Stimulated activated CD8-positive, alpha-beta memory T cell treated with anti-CD3 and anti-CD28 coated beads, Interleukin-2, amount 100 ng/mL, for 1 hour (primary cell): Measurements from ENCODE around the gene C15orf39.

Experiments used
- DNase-seq, 2 donors: peaks; one replicate each; pipeline ENCODE4 v3.0.0-alpha.2; 2020; ENCODE audit warnings: low read depth in 2 of 2

C15orf39 gene

DNA sequence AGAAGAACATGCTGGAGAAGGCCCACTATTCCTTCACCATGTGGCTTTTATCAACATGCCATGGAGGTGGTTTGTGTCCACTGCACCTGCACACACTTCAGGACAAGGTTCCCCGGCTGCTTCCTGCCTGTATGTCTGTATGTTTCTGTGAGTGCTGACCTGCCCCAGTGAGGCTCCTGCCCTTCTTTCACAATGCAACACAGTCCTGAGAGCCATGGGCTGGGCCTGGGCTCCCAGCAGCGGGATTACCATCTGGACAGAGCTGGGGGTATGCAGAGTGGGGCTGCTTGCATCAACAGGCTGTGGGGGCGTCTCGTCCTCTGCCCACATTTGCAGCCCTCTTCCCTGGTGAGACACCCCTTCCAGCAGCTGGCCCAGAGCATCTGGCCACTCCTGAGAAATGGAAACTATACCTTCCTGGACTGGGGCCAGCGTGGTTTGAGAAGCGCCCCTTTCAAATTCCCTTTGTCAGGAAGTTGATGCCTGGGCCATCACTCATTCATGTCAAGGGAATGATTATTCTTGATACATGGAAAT lies 29.3 kb upstream of the C15orf39 start:
- no peak for DNase-seq

DNA sequence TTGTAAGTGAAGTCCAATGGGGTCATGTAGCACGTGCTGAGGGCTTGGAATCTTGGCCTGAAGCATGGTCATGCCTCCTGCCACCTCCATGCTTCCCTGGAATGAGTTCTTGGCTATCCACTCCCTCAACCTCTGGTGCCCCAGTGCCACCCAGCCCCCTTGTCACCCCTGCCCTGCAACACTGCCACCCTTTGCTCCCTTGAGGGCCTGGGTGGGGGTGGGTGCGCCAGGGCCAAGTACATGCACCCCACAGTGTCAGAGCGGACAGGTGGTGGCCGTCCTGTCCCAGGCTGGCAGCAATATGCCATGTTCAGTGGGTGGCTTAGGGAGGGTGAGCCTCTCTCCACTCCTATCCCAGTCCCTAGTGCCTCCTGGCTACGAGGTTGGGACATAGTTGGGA lies 27.6 kb upstream of the C15orf39 start:
- DNase-seq = no peak

DNA sequence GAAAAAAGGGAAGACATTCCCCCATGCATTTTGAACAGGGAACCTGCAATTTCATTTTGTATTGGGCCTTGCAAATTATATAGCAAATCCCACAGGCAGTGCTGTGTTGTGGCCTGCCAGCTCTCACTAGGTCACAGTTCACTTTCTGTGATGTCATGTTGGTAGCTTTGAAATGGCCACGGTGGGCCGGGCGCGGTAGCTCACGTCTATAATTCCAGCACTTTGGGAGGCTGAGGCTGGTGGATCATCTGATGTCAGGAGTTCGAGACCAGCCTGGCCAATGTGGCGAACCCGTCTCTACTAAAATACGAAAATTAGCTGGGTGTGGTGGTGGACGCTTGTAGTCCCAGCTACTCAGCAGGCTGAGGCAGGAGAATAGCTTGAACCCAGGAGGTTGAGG lies 27.0 kb upstream of the C15orf39 start:
- no peak for DNase-seq

DNA sequence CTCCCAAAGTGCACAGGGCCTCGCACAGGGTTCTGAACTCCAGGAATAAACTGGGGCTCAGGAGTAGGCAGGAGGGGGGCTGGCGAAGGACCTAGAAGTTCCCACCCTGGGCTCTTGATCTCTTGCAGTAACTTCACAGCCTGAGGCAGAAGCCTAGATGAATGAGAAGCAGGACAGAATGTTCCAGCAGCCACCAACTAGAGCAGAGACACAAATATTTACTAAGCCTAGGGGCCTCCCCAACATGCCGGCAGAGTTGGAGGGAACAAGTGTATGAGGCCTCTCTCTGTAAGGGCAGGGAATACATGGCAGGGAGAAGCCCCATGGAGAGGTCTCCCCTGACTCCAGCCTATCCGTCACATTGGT lies 25.3 kb upstream of the C15orf39 start:
- no peak for DNase-seq

DNA sequence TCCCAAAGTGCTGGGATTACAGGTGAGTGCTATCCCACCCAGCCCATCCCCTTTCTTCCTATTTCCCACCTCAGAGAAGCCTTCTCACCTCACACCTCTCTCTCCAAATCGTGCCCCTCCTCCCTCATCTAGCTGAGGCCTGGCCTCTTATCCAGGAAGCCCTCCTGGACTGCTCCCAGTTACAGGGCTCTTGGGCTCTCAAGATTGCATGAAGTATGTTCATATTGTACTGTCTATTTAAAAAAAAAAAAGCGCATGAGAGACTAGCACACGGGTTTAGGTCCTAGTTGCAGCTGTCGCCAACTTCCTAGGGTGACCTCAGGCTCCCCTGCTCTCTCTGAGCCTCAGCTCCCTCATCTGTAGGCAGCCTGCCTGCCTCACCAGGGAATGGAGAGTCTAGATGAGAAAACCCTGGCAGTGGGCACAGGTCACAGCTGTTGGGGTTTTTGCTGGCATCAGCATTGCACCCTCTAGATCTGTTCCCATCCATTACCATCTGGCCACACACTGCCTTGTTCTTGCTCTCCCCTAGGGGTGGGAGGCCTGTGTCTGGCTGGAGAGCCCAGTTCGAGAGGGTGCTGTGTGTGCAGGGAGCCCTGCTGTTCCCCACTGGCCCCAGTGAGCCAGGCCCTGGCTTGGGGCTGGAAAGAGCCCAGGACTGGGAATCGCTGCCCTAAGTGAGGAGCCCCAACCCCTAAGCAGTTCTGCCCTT lies 24.2 kb upstream of the C15orf39 start:
- no peak for DNase-seq

DNA sequence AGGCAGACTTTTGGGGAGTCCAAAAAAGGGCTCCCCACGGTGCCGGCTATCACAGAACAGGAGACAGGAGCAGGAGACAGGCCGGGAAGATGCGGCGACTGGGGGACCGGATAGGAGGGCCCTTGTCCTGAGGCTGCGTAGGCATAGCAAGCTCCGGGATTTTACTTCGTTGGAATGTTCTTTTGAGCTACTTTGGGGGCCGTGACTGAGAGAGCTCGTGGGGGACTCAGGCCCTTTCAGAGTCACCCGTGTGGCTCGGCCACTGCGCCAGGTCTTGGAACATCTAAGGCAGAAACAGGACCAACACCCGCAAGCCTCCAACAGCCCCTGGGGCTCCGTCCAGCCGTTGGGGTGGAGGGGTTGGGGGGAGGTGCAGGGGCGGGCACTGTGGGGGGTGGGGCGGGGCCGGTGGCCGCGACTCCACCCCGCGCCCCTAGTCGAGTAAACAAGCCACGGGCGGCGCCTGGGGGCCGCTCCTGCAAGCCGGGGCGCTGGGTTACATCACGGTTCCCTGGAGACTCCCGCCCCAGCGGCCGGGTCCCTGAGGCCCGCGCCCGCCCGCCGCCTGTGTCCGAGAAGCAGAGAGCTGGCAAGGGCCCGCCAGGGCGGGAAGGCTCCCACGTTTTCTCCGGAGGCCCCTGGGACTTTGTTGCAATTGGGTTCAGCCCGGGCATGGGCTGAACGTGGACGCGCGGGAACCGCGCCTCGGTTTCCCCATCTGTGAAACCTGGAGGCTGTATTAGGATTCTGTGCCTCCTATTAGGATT lies 23.3 kb upstream of the C15orf39 start:
- no peak for DNase-seq

DNA sequence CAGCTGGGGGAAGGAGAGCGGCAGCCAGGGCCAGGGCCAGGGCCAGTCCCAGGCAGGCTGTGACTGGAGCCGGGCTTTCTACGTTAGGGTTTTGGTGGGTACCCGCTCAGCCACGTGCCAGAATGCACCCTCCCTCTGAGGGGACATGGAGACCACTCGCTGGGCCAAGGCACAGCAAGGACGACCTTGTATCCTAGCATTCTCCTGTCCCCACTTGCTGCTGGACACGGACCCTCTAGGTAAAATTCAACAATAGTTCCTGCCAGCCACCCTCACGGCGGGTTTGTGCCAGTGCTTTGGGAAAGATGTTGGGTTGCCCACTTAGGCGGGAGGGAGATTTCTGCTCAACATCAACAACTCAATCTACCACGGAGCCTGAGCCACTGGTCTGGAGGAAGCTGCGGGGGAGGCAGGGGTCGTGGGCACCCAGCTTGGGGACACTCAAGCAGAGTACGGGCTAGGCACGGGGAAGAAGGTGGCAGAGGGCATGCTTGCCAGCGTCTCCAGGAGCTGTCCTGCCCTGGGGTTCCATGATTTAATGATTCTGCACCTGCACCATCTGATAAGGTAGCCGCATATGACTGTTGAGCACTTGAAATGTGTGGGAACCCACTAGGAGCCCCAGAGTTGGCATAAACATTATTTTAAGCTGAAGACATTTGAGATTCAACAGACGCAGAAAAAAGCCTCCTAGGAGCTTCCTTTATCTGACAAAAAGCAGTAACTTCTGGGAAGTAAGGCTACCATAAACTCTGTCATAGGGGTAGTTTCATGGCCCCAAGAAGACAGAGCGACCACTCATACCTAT lies 22.5 kb upstream of the C15orf39 start:
- no peak for DNase-seq

DNA sequence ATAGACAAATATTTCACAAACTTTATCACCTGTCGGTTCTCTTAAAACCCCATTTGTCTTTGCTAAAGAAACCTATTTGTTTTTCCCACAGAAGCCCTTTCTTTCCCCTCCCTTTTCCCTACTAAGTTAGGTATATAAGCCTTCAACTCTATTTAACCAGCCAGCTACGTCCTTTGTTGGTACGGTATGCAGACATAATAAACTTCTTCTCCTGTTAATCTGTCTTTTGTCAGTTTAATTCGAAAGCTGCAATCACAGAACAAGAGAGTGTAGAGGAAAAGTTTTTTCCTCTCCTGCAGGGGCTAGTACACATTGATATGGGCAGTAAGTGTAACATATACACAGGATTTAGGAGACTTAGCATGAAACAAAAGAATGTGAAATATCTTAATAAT lies 21.9 kb upstream of the C15orf39 start:
- DNase-seq = no peak

DNA sequence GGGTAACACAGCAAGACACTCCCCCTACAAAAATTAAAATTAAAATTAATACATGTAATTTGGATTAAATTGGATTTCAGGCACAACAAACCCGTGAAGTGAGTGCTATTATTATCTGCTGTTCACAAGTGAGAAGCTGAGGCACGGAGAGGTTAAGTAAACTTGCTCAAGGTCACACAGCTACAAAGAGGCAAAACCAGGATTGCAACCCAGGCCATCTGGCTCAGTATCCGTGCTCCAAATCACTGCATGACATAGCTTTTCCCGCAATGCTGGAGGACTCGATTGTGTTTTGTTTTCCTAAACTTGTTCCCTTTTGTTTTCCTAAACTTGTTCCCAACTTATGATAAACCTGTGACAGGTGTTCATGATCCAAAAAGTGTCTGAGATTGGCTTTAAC lies 19.9 kb upstream of the C15orf39 start:
- DNase-seq = no peak

DNA sequence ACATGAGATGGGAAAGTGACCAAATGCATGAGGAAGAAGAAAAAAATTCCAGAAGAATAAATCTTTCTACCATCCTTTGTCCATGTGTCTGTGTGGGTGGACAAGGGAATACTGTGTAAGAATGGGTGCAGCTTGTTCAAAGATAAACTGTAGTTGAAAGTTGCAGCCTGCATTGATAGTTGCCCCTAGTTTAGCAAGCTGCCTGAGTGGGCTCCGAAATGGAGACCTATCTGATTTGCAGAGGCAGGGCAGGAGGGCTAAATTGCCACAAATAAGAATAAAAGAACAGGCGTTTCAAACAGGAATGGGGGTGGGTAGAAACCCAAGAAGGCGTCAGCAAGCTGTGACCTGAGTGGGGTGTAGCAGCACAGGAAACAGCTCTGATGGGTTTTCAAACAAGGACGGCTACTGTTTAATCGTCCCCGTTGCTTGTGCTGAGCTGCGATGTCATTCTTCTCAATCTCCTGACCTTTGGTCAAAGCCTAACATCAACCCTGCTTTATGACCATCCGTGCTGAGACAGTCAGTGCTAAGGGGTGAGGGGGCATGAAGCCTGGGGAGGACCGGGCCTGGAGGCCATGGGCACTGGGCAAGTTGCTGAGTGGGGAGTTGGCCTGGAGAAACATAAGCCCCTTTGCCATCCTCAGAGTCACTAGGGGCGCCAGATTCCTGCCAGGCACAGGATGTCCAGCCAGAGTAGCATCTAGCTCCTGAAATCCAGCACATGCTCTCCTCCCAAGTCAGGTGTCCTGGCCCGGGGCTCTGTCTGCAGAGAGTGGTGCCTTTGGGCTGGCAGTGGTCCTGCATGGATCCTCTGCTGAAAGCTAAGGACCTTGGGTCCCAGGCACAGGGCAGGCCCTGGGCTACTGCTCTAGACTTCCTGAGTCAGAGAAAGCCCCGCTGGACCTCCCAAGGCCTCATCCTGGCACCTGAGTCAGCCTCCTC lies 19.2 kb upstream of the C15orf39 start:
- no peak for DNase-seq

DNA sequence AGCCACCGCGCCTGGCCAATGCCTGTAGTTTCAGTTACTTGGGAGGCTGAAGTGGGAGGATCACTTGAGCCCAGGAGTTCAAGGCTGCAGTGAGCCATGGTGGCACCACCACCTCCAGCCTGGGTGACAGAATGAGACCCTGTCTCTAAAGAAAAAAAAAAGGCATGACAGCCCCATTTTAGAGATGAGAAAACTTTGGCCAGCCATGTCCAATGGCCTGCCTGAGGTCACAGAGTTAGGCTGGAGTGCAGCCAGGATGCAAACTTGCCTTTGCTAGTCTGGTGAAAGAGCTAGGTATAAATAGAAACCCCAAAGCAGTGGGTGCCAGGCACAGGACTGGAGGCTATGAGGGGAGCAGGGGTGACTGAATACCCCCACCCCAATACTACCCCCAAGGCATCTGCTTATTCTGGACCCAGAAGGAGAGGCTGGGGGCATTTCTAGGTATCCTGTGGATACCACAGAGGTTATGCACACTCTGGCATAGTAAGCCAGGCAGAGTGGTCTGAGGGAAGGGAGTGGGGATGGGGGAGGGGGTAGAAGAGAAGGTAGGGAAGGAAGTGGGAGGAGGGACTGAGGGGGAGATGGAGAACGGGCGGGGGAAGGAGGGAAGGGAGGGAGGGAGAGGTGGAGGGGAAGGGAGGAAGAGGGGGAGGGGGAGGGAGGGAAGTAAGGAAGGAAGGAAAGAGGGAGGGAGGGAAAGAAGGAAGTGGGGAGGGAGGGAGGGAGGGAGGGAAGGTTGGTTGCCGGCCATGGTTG lies 16.2 kb upstream of the C15orf39 start:
- no peak for DNase-seq

DNA sequence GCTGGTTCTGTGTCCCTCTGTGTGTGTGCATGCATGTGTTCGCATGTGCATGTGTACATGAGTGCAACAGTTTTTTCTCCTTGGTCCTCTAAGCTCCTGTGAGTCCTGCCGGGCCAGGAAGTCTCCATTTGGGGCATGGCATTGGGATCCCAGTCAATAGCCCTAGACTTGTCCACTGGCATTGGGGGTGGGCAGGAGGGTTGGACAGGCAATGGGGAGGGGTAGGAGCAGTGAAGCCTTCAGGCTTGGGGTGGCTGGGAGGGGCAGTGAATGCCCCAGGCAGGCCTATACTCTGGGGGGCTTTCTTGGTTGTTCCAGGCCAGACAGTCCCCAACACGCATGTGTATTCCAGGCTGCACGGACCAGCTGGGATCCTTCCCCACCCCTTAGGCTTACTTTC lies 15.6 kb upstream of the C15orf39 start:
- no peak for DNase-seq

DNA sequence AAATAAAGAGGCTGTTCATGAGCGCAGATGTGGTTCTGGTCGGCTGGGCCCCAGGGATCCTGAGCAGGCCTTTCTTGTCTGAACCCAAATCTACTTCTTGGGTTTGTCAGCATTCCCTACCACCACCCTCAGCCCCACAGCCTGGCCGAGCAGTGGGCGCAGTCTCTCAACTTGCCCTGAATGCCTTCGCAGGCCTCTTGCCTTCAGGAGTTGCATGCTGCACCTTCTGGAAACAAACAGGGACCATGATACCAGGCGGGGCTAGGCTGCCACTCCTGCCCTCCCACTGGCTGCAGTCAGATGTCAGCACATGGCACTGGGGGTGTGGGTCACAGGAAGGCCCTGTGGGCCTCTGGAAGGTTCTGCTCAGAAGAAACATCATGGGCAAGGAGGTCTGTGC lies 13.2 kb upstream of the C15orf39 start:
- no peak for DNase-seq

DNA sequence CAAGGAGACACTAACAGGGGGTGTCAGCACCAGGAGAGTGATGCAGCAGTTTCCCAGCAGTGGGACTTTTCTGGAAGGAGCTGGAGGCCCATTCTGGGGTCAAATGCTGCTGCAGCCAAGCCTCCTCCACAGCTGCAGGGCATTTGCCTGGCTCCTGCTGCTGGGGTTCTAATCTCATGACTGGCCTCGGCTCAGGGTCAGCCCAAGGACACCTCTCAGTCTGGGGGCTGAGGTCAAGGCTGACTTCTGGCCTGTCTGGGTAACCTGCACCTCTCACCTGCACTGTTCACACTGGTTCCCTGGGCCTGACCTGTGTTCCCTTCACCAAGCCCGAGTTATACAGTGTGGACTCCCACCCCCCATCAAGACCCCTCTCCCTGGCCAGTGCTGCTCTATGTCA lies 10.4 kb upstream of the C15orf39 start:
- DNase-seq = no peak

DNA sequence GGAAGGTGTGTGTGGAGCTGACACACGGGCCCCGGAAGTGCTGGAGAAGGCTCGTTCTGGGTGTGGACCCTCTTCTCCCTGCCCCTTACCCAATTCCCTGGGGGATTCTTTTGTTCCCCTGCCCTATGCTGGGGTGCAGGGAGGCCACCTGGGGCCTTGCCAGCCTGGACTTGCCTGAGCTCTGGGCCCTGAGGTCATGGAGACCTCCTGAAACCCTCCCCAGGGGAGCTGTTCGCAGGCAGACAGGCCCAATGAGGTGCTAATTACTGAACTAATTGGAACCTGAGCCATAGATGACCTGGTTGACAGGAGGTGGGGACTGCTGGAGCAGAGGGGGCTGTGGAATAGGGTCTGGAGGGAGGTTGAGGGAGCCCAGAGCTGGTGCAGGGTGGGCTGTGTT lies 9.4 kb upstream of the C15orf39 start:
- DNase-seq = no peak

DNA sequence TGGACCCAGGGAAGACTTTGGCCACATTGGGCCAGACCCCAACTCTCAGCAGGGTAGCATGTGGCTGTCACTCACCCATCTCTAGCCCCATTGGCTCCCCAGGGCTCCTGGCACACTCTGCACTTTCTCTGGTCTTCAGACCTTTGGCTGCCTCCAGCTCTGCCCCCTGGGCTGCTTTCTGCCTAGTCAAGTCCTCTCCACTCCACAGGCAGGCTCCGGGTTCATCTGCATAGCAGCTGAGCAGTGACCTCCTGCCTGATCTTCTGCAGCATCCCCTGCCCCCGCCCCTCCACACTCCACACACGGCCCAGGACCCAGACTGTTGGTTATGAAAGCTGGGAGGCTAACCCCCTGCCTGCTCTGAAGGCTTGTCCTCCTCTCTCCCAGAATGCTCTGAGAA lies 8.4 kb upstream of the C15orf39 start:
- no peak for DNase-seq

DNA sequence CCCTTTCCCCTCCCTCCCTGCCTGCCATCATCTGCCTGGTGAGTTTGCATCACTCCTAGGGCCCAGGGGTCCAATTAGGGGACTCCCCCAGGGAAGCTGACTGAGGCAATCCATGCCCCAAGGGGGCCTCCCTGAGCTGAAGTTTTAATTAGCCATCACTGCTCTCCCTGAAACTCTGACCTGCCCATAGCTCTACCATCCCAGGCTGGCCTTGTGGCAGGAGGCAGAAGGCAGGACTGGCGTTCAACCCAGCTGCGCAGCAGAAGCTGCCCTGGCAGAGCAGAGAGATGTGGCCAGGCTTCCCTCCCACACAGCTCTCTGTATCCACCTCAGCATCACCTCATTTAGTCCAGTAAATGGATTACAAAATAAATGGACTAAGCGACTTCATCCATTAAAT lies 7.7 kb upstream of the C15orf39 start:
- DNase-seq = no peak

DNA sequence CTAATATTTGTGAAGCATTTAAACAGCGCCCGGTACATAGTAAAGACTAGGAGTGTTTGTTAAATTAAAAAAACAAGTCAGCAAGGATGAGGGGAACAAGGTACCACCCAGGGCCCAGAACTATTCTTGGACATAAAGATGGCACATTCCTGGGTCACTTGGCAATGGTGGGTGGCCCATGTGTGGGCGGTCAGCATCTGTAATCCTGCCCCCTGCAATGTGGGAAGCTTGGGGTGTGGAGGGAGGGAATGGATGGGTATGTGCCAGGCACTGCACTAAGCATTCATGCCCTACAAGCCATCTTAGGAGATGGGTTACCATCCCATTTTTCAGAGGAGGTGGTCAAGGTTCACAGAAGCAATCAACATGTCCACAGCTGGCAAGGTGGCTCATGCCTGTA lies 7.3 kb upstream of the C15orf39 start:
- DNase-seq = no peak

DNA sequence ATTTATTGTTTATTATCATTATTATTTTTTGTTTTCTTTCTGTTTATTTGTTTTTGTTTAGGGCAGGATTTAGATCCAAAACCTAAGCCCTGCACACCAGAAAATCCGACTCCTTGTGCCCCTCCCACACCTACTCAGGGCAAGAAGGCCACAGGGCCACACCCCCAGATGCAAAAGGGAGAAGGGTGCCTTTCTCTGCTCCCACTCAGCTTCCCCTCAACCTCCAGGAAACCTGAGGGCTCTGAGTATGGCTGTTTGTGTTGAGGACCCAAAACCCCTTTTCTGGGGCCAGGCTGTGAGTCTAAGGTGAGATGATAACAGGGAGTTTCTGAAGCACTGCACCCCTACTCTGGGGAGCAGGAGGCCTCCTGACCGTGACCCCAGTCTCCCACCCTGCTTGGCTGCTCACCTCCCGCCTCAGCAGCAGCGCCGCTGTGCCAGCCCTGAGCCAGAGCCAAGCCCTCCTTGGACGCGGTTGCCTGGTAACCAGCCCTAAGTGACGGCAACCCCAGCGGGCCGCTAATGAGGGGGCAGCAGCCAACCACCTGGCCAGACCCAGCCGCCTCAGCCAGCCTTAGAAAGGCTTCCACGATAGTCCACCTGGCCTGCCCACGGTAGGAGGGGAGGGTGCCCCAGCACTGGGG lies 6.4 kb upstream of the C15orf39 start:
- no peak for DNase-seq

DNA sequence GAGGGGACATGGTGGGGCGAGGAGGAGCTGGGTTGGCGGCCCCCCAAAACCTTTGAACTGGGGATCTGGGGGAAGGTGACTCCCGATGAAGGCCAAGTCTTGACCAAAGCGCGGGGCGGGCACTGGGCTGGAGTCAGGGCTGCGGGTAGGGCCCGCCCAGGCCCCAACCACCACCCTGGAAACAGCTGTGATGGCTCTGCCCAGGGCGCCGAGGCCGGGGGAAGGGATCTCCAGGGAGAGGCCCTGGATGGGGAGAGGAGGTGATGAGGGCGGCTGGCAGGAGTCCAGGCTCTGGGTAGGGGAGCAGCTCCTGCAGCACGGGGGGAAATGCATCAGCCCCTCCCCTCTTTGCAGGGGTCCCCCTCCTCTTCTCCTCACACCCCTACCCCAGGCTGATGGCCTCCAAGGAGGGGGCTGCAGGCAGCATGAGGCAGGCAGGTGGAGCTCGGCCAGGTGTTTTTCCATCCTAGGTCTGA lies 5.9 kb upstream of the C15orf39 start:
- DNase-seq = no peak
